WI38 (cell line): ENCODE results near the gene HMG20A.

Source experiments
- H3K4me3 ChIP-seq: 2 replicates; pipeline ENCODE4 v1.5.1; 2011; ENCODE audit warnings: low read depth, mild to moderate bottlenecking, control low read depth, low read length
- CTCF ChIP-seq: IDR thresholded peaks from 2 replicates; pipeline ENCODE4 v1.5.1; 2012; ENCODE audit warnings: low read depth, mild to moderate bottlenecking, control low read depth, low read length

The HMG20A gene

DNA sequence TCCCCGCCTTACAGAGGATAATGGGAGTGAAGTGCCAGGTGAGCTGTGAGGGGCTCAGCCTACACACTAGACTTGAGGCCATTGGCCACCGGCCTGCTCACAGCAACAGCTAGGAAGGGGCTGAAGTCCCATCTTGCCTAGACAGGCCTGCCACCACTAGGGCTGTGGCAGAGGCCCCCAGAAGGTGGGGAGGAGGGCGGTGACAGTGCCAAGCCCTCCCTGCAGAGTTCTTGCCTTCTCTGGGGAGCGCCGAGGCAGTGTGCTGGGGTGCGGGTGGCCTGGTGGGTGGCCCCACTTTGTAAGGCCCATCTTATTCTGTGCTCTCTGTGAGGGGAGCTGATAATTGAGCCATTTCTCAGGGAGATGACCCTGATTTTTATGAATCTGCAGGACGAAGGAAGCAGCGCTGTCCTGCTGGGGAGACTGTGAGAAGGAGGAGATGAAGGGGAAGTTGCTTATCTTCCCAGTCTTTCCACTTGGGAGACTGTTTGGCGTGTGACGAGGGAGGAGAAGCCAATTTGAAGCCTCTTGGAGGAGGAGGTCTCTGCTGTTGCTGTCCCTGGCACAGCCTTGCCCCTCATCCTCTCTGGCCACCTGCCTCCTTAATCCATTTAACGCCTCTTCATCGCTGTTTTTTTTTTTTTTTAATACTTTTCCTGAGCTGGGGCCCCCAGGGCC is 107.7 kb downstream of the HMG20A start:
- no peak overlapping the region for H3K4me3 ChIP-seq
- TF ChIP-seq CTCF: no peak

- TF ChIP-seq CTCF: no peak
- H3K4me3 ChIP-seq: no peak overlapping the region
Observed at GRCh38 chr15:77528968-77529319, 108.3 kb downstream of the HMG20A start.

DNA sequence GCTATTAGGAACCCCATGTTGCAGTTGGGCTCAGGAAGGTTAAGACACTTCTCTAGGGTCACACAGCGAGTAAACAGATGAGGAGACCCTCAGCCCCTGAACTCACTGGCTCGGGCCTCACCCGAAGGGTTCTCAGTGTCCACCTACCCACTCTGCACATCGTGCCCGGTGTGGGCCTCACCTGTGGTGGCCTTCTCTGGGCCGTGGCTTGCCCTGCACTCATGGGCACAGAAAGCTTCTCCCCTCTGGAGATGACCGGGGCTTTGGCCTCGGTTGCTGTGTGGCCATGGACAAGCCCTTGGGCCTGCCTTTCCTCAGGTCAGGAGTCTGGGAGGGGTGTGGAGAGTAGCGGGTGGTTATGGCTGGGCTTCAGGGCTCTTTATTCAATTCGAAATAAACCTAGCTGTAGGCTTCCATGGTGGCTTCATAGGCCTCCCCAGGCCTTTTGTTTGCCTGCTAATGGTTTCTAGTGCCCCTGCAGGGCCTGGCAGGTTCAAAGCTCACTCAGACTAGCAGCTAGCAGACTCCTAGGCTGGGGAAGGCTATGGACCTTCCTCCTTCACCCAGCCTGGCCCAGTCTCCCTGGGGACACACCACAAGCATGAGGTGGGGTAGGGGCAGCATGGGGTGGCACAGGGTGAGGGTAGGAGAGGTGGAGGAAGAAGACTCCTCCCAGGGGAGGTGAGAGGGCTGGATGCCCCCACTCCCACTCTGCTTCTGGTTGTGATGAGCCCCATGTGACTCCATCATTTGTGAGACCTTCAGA is 108.9 kb downstream of the HMG20A start:
- no peak for TF ChIP-seq CTCF
- no peak overlapping the region for H3K4me3 ChIP-seq

- H3K4me3 ChIP-seq: no peak overlapping the region
- TF ChIP-seq CTCF: no peak
Observed at GRCh38 chr15:77530576-77530975, 109.9 kb downstream of the HMG20A start.

- H3K4me3 ChIP-seq: no peak overlapping the region
- no peak for TF ChIP-seq CTCF
Observed at GRCh38 chr15:77531191-77532000, 110.7 kb downstream of the HMG20A start.

DNA sequence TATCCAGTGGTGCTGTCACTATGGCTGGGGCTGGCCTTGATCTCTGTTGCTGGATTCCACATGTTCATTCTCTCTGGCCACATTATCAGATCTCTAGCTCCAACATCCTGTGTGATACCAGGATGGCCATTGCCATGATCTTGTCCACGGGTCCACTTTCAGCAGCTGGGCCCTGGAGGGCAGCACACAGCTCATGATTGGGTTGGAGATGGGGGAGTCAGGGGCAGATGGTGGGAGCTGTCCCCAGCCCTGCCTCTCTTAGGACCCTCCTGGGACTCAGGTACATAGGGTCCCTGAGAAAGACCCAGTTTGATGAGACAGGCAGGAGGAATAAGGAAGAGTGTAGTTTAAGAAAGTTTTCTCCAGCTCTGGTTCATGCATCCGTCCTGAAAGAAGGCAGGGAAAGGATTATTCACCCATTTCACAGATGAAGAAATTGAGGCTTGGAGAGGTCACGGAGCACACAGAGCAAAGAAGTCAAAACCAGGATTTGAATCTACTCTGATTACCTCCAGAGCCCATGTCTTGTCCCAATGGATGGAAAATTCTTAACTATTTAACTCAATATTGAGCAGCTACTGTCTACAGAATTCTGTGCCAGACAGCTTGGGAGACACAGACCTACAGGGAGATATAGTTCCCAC is 111.5 kb downstream of the HMG20A start:
- no peak overlapping the region for H3K4me3 ChIP-seq
- TF ChIP-seq CTCF: no peak

DNA sequence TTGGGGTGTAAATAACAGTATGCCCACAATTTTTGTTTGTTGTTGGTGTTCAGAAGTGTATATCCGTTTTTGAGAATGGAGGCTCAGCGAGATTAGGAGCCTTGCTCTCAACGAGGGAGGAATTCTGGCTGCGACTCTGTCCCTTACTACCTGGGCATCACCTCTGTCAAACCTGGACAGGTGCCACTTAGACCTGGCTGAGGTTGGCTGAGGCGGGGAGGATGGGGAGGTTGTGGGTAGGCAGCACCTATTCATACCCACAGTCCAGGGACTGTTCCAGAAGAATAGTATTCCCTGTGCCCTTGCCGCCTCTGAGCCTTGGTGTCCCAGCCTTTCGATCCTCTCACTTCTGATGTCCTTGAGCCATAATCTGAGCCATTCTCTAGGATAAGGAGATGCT is 112.2 kb downstream of the HMG20A start:
- TF ChIP-seq CTCF: no peak
- no peak overlapping the region for H3K4me3 ChIP-seq
